GM19397 (cell line): ENCODE measurements around the gene JUND.

Experiments used
- ATAC-seq: cut with Tn5 transposase; IDR thresholded peaks from one replicate; pipeline ENCODE4 v1.9.1; 2021; ENCODE audit warnings: mild to moderate bottlenecking, moderate library complexity; ENCODE audit not compliant: unreplicated experiment

JUND gene

DNA sequence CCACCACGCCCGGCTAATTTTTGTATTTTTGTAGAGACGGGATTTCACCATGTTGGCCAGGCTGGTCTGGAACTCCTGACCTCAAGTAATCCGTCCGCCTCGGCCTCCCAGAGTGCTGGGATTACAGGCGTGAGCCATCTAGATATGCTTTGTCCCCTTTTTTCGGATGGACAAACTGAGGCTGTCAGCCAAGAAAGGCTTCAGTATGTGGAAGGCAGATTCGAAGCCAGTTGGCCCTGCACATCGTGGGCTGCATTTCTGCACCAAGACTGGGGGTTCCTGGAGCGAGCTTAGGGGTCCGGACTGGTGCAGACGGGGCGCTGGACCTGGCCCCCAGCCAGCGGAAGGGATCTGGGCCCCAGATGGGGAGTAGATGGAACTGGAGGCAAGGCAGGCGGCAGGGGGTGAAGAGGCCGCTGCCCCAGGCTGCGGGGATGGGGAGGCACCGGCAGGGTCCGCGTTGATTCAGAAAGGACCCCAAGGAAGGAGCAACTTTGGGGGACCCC, 9.7 kb upstream of the JUND start:
- no peak for ATAC-seq

DNA sequence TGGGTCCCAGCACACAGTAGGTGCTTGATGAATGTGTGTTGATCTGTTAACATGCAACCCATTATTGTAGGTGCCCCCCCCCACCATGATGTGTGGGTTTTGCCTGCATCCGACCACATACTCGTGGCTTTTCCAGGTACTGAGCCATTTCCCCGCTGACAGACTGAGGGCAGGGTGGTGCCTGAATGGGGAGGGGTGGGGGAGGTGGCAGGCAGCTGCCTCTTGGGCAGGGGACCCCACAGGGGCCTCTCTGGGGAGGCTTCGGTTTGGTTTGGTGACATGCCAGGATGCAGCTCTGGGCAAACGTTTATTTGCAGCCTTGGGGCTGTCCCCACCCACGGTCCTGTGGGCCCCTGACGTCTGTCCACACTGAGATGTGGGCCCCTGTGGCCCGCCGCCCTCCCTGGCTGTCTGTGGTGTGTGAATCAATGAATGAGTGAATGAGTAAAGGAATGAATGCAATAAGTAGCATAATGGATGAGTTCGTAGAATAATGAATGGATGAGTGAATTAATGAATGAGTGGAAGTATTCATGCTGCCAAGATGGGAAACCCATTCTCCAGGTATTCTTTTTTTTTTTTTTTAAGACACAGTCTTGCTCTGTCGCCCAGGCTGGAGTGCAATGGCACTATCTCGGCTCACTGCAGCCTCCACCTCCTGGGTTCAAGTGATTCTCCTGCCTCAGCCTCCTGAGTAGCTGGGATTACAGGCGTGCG, 9.0 kb upstream of the JUND start:
- no peak for ATAC-seq

DNA sequence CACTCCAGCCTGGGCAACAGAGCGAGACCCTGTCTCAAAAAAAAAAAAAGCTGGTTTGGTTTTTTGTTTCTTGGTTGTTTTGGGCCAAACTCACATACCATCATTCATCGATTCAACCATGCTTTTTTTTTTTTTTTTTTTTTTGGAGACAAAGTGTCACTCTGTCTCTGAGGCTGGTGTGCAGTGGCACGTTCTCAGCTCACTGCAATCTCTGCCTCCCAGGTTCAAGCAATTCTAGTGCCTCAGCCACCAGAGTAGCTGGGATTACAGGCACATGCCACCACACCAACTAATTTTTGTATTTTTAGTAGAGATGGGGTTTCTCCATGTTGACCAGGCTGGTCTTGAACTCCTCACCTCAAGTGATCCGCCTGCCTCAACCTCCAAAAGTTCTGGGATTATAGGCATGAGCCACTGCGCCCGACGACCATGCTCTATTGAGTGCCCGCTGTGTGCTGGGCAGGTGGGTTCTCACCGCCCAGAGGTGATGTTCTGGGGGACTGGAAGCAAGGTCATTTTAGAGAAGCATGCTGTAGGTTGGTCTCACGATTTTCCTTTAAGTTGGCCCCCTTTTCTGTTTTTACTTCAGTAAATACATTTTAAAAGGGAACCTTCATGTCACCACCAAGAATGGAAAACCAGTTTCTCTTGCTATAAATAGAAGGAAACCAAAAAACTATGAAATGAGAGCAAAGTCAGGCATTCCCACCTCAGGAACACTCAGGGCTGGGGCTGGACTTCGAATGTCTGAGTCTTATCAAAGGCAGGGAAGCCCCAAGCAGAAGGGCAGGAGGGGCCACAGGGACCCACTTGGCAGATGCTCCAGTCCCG, 8.3 kb upstream of the JUND start:
- no peak for ATAC-seq

DNA sequence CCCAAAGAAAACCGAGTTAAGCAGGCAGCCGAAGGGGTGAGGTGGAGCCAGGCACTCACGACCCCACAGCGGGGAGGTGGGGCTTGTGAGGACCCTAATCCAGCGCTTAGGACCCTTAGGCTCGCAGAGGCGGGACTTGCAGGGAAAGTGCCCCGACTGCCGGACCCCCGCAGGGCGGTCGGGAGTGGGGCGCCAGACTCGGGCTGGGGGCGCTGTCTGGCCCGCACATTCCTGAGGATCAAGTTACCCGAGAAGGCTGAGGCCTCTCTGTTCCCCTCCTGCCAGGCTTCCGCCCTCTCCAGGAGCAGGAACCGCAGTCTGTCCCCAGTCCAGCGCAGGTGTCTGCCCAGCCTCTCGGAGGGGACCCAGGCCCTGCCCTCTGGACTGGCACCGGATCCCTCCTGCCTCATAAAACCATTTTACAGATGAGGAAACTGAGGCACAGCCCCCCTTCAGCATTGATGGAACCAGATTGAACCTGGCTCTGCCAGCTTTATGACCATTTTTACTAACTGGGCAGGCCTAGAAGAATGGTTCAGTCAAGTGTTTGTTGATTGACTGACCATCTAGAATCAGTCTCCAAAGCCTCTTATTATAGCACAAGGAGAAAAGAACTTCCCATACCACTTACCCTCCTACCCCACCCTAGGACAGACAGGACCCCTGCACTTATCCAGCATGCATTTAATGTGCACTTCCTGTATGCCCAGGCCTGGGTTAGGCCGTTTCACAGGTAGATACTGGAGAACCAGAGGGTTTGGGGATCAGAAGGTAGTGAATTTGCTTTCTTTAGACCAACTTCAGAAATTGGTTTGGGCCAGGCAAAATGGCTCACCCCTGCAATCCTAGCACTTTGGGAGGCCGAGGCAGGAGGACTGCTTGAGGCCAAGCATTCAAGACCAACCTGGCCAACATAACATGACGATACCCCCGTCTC, 6.7 kb upstream of the JUND start:
- ATAC-seq: no peak

DNA sequence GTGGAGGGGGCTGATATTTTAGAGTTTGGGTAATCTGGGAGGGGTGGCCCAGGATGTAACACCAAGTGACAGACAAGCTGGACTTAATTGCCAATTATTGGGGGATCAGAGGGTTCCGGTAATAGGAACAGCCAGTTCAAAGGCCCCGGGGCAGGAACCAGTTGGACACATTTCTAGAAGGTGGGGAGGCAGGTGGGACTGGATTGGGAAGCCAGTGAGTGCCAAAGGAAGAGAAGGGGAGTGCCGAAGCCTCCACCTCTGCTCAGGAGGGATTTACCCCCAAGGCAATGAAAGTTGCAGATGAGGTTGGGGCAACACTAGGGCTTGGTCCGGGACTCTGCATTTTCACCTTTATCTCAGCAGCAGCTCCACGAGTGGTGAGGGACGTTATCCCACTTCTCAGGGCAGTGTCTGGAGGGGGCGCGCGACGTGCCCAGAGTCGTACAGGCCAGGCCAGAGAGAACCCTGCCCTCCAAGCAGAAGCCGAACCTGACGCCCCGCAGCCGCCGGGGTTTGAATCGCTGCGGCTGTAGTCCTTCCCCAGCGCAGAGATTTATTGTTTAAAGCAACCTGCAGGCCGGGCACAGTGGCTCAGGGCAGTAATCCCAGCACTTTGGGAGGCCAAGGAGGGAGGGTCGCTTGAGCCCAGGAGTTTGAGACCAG, 5.7 kb upstream of the JUND start:
- no peak for ATAC-seq

DNA sequence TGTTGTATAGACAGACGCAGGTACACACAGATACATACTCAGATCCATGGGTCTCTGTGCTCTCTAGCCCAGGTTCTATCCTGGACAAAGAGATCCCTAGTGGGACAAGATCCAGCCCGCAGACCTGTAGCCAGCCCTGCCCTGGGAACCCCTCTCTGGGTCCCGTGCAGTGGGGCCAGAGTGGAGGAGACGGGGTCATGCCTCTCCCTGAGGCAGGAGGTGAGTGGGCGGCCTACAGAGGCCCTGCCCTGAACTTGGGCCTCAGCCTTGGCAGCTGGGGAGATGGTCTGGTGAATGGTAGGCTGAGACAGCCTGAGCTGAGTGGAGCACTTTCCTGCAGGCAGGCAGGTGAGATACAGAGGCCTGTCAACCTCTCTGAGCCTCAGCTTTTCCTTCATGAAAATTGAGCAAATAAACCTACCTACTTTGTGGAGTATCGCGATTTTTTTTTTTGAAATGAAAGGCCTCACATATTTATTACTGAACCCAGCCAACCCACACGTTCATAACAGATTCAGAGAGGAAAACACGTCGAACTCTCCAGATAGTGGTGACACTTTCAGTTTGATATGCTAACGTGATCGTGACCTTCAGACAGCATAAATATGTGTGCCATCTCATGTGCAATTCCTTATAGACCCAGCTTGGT, 3.4 kb upstream of the JUND start:
- ATAC-seq: no peak

DNA sequence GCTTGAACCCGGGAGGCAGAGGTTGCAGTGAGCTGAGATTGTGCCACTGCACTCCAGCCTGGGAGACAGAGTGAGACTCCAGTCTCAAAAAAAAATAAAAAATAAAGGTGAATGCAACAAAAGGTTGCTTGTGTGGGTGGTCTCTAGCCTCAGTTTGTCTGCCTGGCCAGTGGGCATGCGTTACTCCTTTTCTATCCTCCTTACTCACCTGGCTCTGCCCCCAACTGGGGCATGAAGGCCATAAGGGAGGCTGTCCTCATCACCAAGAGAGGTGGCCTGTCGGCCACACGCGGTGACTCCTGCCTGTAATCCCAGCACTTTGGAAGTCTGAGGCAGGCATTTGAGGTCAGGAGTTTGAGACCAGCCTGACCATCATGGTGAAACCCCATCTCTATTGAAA, 1.9 kb upstream of the JUND start:
- no peak for ATAC-seq

DNA sequence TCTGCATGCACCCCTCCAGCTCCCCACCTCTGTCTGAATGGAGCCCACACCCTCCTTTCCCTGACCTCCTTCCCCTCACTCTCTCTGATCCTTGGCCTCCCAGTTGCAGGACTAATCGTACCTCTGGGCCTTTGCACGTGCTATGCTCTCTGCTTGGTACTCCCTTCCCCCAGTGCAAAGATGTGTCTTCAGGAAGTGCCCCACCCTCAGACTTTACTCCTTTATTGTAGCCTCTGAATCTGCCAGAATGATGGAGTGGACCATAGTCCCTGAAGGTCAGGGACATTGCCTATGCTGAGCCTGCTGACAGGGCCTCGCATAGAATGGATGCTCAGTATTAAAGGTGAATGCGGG, 1.3 kb upstream of the JUND start:
- ATAC-seq: no peak

DNA sequence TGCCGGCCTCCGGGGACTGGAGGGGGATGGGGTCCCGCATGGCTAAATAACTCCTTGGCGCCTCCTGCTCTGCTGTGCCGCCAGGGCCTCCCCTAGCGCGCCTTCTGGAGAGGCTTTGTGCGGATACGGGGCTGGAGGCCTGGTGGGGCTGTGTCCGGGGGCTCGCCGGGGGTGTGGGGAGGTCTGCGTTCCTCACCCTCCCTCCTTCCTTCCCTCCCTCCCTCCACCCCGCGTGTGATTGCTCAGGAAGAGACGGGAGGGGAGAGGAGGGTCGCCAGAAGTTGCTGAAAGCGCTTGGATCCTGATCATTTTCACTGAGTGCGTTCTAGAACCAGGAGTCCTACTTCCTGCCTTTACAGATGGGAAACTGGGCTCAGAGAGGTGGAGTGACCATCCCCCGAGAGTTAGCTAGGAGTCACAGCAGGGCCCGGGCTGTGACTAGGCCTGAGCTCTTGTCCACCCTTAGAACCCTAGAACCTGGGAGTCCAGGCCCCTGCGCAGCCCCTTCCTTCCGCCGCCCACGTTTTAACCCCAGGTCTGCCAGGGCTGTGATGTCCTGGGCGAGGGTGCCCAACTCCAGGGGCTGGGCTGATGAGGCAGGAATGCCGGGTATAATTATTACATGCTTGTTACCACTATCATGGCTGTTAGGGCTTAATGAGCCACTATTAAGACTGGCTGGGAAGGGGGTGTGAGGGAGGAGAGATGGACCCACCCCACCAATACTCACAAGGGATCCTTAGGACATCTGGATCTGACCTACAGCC, 782 bp upstream of the JUND start:
- ATAC-seq: no peak

DNA sequence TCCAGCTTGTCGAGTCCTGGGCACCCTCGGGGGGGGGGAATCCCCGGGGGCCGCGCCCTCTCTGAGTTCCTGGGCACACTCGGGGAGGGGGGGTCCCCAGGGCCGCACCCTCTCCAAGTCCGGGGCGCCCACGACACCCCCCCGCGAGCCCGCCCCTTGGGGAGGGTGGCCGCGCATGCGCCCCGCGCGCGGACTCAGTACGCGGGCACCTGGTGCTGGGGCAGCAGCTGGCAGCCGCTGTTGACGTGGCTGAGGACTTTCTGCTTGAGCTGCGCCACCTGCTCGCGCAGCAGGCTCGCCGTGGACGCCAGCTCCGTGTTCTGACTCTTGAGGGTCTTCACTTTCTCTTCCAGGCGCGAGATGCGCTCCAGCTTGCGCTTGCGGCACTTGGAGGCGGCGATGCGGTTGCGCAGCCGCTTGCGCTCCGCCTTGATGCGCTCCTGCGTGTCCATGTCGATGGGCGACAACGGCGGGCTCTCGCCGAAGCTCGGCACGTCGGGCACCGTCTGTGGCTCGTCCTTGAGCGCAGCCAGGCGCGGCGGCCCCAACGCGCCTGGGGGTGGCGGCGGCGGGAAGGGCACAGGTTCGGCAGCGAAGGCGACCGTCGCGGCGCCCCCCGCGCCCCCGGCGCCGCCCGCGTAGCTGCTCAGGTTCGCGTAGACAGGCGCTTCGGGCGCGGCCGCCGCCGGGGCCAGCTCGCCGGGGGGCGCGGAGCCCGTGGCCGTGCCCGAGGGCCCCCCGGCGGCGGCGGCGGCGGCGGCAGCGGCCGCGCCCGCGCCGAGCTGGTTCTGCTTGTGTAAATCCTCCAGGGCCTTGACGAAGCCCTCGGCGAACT, 958 bp downstream of the JUND start:
- ATAC-seq: peak; percentile 20

DNA sequence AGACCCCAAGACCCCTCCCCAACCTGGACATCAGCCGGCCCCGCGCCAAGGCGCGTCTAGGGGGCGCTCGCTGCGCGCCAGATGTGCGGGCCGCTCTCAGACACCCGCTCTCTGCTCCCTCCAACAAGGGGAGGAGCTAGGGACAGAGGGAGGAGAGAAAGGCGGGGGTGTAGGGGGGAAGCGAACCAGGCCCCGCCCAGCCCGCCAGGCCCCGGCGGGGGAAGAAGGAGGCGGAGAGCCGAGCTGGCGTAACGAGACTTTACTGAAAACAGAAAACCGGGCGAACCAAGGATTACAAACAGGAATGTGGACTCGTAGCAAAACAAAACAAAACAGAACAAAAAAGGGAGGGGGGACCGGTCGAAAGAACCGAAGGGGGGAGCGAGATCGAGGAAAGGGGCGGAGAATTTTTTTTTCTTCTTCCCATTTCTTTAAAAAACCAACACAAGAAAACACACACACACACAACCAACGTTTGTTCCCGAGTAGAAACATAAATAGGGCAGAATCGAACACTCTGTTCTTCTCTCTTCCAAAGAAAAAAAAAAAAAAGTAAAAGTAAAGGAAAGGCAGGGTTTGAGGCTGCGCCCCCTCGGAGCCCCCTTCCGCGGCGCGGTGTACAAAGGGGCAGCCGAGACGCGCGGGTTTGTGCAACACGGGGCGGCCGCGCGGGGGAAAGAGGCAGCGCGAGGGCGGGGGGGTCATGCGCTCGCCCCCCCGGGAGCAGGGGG, 1.7 kb downstream of the JUND start:
- ATAC-seq: peak; percentile 0

DNA sequence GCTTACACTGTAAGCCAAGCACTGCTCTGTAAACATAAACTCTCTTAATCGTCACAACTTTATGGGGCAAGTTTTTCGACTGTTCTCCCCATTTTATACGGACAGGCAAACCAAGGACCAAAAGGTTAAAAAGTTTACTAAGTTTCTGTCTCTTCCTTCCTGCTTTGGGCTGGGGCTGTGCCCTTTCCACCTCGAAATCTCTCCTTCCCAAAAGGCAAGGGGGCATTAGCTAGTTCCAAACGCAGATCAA, 2.2 kb downstream of the JUND start:
- ATAC-seq: no peak

DNA sequence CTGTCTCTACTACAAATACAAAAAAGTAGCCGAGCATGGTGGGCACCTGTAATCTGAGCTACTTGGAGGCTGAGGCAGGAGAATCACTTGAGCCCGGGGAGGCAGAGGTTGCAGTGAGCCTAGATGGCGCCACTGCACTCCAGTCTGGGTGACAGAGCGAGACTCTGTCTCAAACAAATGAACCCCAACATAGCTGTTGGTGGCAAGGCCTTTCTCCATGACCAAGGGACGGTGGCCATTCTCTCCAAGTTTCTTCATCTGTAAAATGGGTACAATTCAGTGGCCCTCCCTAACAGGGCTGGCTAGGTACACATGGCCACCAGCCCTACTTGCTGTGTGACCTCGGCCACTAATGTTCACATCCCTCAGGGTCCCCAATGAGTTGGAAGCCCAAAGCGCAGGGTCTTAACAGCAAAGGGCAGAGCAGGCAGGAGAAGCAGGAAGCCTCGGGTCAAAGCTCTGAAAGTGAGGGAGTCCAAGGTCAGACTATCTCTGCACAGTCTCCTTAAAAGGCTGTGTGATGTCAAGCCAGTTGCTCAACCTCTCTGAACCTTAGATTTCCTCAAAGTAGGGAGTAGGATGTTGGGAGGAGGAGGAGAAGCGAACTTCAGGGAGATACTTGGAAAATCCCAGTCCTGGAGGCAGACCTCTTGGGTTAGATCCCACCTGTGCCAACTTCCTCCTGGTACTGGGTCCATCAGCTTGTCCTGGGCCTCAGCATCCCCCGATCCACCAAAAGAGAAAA, 2.7 kb downstream of the JUND start:
- no peak for ATAC-seq

DNA sequence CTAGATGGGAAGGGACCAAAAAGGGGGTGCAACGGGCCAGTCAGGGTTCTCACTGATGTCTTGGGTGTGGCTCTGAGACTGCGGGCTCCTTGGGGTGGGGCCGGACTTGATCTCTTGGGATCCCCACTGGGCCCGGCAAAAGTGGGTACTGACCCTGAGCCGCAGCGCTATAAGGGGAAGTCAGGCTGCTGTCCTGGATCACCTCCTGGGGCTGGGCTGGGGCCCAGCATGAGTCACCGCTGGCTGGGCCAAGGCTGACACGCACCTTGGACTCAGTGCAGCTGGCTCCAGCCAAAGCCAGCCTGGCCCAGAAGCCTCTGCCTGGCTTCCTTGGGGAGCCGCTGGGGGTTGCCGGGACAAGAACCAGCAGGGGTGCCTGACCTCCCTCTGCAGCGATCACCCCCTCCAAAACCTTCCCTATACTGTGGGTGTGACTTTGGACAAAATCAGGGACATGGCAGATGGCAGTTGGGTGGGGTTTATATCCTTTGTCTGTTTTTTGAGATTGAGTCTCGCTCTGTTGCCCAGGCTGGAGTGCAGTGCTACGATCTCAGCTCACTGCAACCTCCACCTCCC, 6.6 kb downstream of the JUND start:
- ATAC-seq: no peak

DNA sequence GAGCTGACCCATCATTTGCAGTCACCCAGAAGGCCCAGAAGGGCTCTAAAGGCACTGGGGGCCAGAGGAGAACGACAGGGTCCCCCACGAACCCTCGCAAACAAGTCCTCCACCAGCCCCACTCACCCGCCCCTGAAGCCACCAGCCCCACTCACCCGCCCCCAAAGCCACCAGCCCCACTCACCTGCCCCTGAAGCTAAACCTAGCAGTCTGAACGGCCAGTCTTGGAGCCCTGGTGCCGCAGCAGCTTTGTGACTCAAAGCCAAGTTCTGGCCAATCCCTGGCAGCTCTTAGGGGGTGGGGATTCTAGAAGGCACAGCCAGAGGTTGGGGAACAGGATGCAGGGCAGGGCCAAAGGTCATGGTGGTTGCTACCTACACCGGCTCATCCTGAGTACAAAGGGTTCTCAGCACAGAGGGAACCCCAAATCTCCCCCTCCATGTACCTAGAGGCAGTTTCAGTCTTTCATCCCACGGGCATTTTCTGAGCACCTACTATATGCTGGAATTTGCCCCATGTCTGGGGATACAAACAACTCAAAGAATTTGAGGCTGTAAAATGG, 7.1 kb downstream of the JUND start, which contains the start of gene IQCN:
TSS of gene IQCN (minus strand) at position 234 of the 562 bp plus-strand sequence. CDS start 4,974 bp downstream, outside the sequence.
- ATAC-seq: no peak

DNA sequence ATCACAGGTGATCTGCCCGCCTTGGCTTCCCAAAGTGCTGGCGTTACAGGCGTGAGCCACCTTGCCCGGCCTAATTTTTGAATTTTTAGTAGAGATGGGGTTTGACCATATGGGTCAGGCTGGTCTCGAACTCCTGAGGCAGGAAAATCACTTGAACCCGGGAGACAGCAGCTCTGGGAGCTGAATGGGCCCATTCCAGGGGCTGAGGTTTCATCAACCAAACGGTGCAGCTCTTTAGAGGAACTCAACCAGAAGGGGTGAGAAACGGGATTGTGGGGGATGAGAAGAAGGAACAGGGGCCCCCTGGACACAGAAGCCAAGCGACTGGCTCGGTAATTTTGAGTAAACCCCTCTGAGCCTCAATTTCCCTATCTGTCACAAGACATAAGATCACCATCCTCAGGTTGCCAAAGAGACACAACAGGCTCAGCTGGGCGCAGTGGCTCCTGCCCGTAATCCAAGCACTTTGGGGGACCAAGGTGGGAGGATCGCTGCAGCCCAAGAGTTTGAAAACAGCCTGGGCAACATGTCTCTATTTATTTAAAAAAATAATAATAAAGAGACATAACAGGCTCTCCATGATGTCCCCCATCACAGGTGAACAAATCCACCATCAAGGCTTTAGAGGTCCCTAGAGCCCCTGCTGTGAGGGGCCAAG, 7.7 kb downstream of the JUND start:
- ATAC-seq: no peak
